ENCODE measurements around the gene CSNK1E. TPM values are rescaled to one million over a fixed set of nuclear protein-coding genes. Genes with fewer than 3 reads are reported as not detected.

Gene CSNK1E
- total and polyA plus RNA-seq, 9 of the 15 experiments (the other 6 are each of a cell fraction or from before 2014, with no cell fraction given), result 2.7 to 70.0 (median 41.3) TPM

- 86% methylated on average over 2 of the region's 2 CpGs for WGBS (ENCODE audit: insufficient coverage, low coverage, missing lambda C conversion rate)
- no peak for ATAC-seq
- no TSS peak for BruUV-seq (replicated peaks)
- H3K79me2 ChIP-seq (ENCODE audit: control insufficient read depth, insufficient read depth, low read length), result peaks cover 25% of the 10 kb centered on the region; the same call in 2 of the 3 replicates
- H3K4me3 ChIP-seq, result no peak overlapping the region
- H3K9me3 ChIP-seq (replicated peaks; ENCODE audit: control insufficient read depth, insufficient read depth, low read depth, low read length), result no peaks in the 10 kb centered on the region
- DNase-seq (ENCODE audit: extremely low read depth in 1 of 4, low spot score in 3 of 4), result no peak
- H3K27me3 ChIP-seq (ENCODE audit: control insufficient read depth in 2 of 2, insufficient read depth in 2 of 2, low read length in 2 of 2), result no peaks in the 10 kb centered on the region
- no peaks in the 10 kb centered on the region for H4K20me1 ChIP-seq (replicated peaks; ENCODE audit: control insufficient read depth, insufficient read depth, low read length)
- H3K9ac ChIP-seq (ENCODE audit: insufficient read depth in 1 of 2, low read depth in 2 of 2, low read length in 2 of 2), result no peak overlapping the region
- no peaks in the 10 kb centered on the region for H3K9me1 ChIP-seq (ENCODE audit: control insufficient read depth, insufficient read depth, low read length)
- ChIA-PET POLR2A (no interaction called here), CTCF (ENCODE audit: low intra/inter-chr PET ratio) (no interaction called here)
- intact Hi-C loops (cut with micrococcal nuclease), result no loop called here
- no peaks in the 10 kb centered on the region for H3K36me3 ChIP-seq (ENCODE audit: control insufficient read depth, insufficient read depth, low read length)
- H3K4me2 ChIP-seq (ENCODE audit: insufficient read depth, low read length), result no peak overlapping the region
- H2AFZ ChIP-seq (ENCODE audit: low read depth, low read length), result no peak overlapping the region
- peak; percentile 46 for FAIRE-seq
- in situ Hi-C loops (cut with MboI), result no loop called here
- peaks cover 11 to 13% of the 10 kb centered on the region in 2 experiments; a peak in 3 of 5 replicates for H3K4me1 ChIP-seq (replicated peaks in 1 of 2; ENCODE audit: control insufficient read depth in 2 of 2, insufficient read depth in 2 of 2, low read length in 2 of 2)
- no peak overlapping the region for H3K27ac ChIP-seq (ENCODE audit: extremely low read depth, low read depth, low read length)
- TF ChIP-seq FOXJ3 (CRISPR knock-in tag; IDR thresholded peaks at IDR 0.05) (no peak), KDM1A (IDR thresholded peaks at IDR 0.05) (no peak), ZNF717 (CRISPR knock-in tag; IDR thresholded peaks at IDR 0.05) (no peak), ZBTB12 (CRISPR knock-in tag; IDR thresholded peaks at IDR 0.05) (no peak), BCLAF1 (IDR thresholded peaks at IDR 0.05; ENCODE audit: borderline replicate concordance in 1 of 2, control insufficient read depth in 1 of 2, low read depth in 2 of 2, low read length in 1 of 2) (no peak), MXI1 (IDR thresholded peaks at IDR 0.05; ENCODE audit: low read depth, low read length) (no peak), ZNF584 (CRISPR knock-in tag; IDR thresholded peaks at IDR 0.05; ENCODE audit: low read depth) (no peak), HBP1 (CRISPR knock-in tag; IDR thresholded peaks at IDR 0.05) (no peak), HDAC8 (tag; IDR thresholded peaks at IDR 0.05) (no peak), ZZZ3 (IDR thresholded peaks at IDR 0.05) (no peak), FOXO4 (CRISPR knock-in tag; IDR thresholded peaks at IDR 0.05) (no peak)
- TF ChIP-seq, protein P1, sequence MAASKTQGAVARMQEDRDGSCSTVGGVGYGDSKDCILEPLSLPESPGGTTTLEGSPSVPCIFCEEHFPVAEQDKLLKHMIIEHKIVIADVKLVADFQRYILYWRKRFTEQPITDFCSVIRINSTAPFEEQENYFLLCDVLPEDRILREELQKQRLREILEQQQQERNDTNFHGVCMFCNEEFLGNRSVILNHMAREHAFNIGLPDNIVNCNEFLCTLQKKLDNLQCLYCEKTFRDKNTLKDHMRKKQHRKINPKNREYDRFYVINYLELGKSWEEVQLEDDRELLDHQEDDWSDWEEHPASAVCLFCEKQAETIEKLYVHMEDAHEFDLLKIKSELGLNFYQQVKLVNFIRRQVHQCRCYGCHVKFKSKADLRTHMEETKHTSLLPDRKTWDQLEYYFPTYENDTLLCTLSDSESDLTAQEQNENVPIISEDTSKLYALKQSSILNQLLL (CRISPR knock-in tag; IDR thresholded peaks at IDR 0.05; ENCODE audit: borderline replicate concordance), result no peak
- TF ChIP-seq, protein P2, sequence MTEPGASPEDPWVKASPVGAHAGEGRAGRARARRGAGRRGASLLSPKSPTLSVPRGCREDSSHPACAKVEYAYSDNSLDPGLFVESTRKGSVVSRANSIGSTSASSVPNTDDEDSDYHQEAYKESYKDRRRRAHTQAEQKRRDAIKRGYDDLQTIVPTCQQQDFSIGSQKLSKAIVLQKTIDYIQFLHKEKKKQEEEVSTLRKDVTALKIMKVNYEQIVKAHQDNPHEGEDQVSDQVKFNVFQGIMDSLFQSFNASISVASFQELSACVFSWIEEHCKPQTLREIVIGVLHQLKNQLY (CRISPR knock-in tag; conservative IDR thresholded peaks at IDR 0.05), result no peak
Measured at GRCh38 chr22:38255697-38256096, 61.5 kb downstream of the CSNK1E start.
